GM23338 (cell line): ENCODE data around the gene AFAP1.

Experiments
- CTCF ChIP-seq, 2 experiments: fragments of 200-600 bp in 1 of 2; sonication (generic) in 1 of 2; conservative IDR thresholded peaks; 2 replicates each; pipeline versions ENCODE4 v1.5.1 to v1.6.1; 2016 to 2017; ENCODE audit warnings: antibody characterized with exemption in 2 of 2, low read depth in 2 of 2, mild to moderate bottlenecking in 2 of 2, moderate library complexity in 1 of 2
- ZNF331 ChIP-seq: fragments of 250-450 bp; sonication (Bioruptor Pico); IDR thresholded peaks from 2 replicates; pipeline ENCODE4 v1.5.0; 2020; ENCODE audit warnings: low read depth, mild to moderate bottlenecking, moderate library complexity

GRCh38 chr4:7784131-7784870, 155.4 kb downstream of the AFAP1 start:
- TF ChIP-seq CTCF (conservative IDR thresholded peaks at IDR 0.05; ENCODE audit: low read depth in 2 of 2) (no peak), ZNF331 (no peak)
